ENCODE measurements around the gene MTG2. TPM values are rescaled to one million over a fixed set of nuclear protein-coding genes. Genes with fewer than 3 reads are reported as not detected.
A peak's percentile ranks its signal among the peaks of the same experiment; 100 is the strongest.

Gene MTG2
- total and polyA plus RNA-seq, 2 of the 13 experiments (the other 11 are each of a cell fraction or from before 2014, with no cell fraction given) = 20.4 to 37.8 TPM

- TF ChIP-seq TAF15 (IDR thresholded peaks at IDR 0.05; ENCODE audit: low read depth, low read length, poor library complexity, severe bottlenecking) (no peak), STAG1 (CRISPR knock-in tag; IDR thresholded peaks at IDR 0.05) (peak; percentile 62), TMF1 (CRISPR knock-in tag; IDR thresholded peaks at IDR 0.05; ENCODE audit: low read depth) (no peak), PRDM4 (CRISPR knock-in tag; IDR thresholded peaks at IDR 0.05; ENCODE audit: borderline replicate concordance) (no peak), UBTF (CRISPR knock-in tag; IDR thresholded peaks at IDR 0.05) (peak; percentile 34), NAIF1 (CRISPR knock-in tag; IDR thresholded peaks at IDR 0.05; ENCODE audit: borderline replicate concordance) (no peak; the same call in 1 of the 2 replicates), ZBTB25 (CRISPR knock-in tag; IDR thresholded peaks at IDR 0.05) (no peak; the same call in 1 of the 2 replicates), FOXM1 (CRISPR knock-in tag; IDR thresholded peaks at IDR 0.05) (no peak), ARID2 (CRISPR knock-in tag; IDR thresholded peaks at IDR 0.05; ENCODE audit: borderline replicate concordance) (0 out of 2 replicates have a peak, but pooled peaks have one; percentile 6), ZNF580 (CRISPR knock-in tag; IDR thresholded peaks at IDR 0.05; ENCODE audit: borderline replicate concordance, low read depth) (no peak; the same call in 1 of the 2 replicates), MXI1 (IDR thresholded peaks at IDR 0.05; ENCODE audit: borderline replicate concordance, low read depth, low read length) (no peak; the same call in 2 of the 3 replicates), RELA (CRISPR knock-in tag; IDR thresholded peaks at IDR 0.05) (no peak), ZNF225 (CRISPR knock-in tag; IDR thresholded peaks at IDR 0.05) (no peak; the same call in 1 of the 2 replicates), ZNF296 (CRISPR knock-in tag; conservative IDR thresholded peaks at IDR 0.05) (no peak), ETV6 (CRISPR knock-in tag; conservative IDR thresholded peaks at IDR 0.05) (no peak), SKIL (CRISPR knock-in tag; IDR thresholded peaks at IDR 0.05; ENCODE audit: borderline replicate concordance) (no peak), ZNF670 (CRISPR knock-in tag; IDR thresholded peaks at IDR 0.05; ENCODE audit: borderline replicate concordance) (no peak), DRAP1 (CRISPR knock-in tag; IDR thresholded peaks at IDR 0.05) (no peak), ZSCAN29 (CRISPR knock-in tag; conservative IDR thresholded peaks at IDR 0.05) (no peak), ERF (CRISPR knock-in tag; IDR thresholded peaks at IDR 0.05) (0 out of 2 replicates have a peak, but pooled peaks have one; percentile 5)
Measured at GRCh38 chr20:62141397-62142251, 41.2 kb upstream of the MTG2 start (continued).

Measured in HepG2 (cell line).